Activated naive CD8-positive, alpha-beta T cell treated with anti-CD3 and anti-CD28 coated beads for 36 hours (primary cell): Measurements from ENCODE around the gene CEMIP. TPM values are rescaled to one million over a fixed set of nuclear protein-coding genes. Genes with fewer than 3 reads are reported as not detected.

Experiments used
- DNase-seq: peaks from one replicate; pipeline ENCODE4 v3.0.0; 2021
- H3K27ac Mint-ChIP-seq: one replicate; pipeline ENCODE4 v1.8.0; 2022; ENCODE audit warnings: mild to moderate bottlenecking, moderate library complexity, mixed read lengths
- H3K27me3 Mint-ChIP-seq: one replicate; pipeline ENCODE4 v1.8.0; 2022; ENCODE audit warnings: mild to moderate bottlenecking, mixed read lengths
- H3K36me3 Mint-ChIP-seq: one replicate; pipeline ENCODE4 v1.8.0; 2021; ENCODE audit warnings: mild to moderate bottlenecking, mixed read lengths
- H3K4me1 Mint-ChIP-seq: one replicate; pipeline ENCODE4 v1.8.0; 2021; ENCODE audit warnings: mixed read lengths
- H3K4me3 Mint-ChIP-seq: one replicate; pipeline ENCODE4 v1.8.0; 2022; ENCODE audit warnings: mild to moderate bottlenecking, moderate library complexity, mixed read lengths
- H3K9me3 Mint-ChIP-seq: one replicate; pipeline ENCODE4 v1.8.0; 2022; ENCODE audit warnings: mixed read lengths
- total RNA-seq, 2 experiments: library from RNA; stranded (reverse); gene quantifications; one replicate each; pipeline ENCODE4 v1.2.3, GENCODE V29; 2021

Gene CEMIP
- total RNA-seq, 2 experiments from 2014 or later, result not detected

DNA sequence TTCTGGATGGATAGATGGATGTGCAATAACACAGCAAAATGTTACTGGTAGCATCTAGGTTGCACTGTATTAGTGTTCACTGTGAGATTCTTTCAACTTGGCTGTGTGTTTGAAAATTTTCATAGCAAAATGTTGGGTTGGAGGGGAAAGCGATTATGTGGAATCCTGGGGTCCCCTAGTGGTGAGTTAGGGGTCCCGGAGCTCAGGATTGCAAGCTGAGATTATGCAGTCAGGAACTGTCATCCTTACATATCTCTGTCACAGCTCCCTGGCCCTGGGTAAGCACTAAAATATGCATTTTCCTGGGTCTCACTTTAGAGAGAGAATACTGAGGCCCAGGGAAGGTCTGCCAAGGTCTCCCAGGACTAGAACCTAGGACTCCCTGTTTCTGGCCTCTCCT lies 77.2 kb downstream of the CEMIP start:
- no peak for DNase-seq
- H3K4me1 Mint-ChIP-seq, result peaks cover 13% of the 10 kb centered on the region
- no peak overlapping the region for H3K4me3 Mint-ChIP-seq
- no peaks in the 10 kb centered on the region for H3K27me3 Mint-ChIP-seq
- H3K27ac Mint-ChIP-seq, result no peak overlapping the region
- H3K9me3 Mint-ChIP-seq, result no peaks in the 10 kb centered on the region
- H3K36me3 Mint-ChIP-seq, result no peaks in the 10 kb centered on the region

DNA sequence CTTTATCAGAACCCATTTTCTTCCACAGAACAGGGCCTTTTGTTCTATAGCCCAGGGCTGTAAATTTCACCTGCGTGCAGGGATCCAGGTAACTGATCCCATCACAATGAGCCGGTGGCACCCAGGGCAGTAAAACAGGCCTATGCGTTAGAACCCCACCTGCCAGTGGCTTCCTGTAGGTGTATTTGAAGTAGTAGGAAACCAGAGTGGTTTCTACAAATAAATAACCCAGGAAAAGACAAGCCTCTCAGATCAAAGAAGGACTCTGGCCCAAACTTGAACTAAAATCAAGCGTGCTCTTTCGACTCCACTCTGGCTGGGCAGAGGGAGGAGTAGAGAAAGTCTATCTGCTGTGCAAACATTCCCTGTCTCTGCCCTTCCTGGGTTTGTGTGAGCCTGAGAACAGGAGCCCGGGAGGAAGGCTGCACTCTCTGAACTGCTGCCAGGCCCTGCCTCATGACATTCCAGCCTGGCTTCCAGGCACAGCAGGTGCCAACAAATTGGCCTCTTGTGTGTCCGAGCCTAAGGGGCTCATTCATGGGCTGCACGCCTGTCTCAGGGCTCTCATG lies 77.7 kb downstream of the CEMIP start:
- Mint-ChIP-seq H3K27ac (no peak overlapping the region), H3K4me3 (no peak overlapping the region), H3K27me3 (no peaks in the 10 kb centered on the region), H3K36me3 (no peaks in the 10 kb centered on the region), H3K4me1 (peaks cover 13% of the 10 kb centered on the region), H3K9me3 (no peaks in the 10 kb centered on the region)
- no peak for DNase-seq

DNA sequence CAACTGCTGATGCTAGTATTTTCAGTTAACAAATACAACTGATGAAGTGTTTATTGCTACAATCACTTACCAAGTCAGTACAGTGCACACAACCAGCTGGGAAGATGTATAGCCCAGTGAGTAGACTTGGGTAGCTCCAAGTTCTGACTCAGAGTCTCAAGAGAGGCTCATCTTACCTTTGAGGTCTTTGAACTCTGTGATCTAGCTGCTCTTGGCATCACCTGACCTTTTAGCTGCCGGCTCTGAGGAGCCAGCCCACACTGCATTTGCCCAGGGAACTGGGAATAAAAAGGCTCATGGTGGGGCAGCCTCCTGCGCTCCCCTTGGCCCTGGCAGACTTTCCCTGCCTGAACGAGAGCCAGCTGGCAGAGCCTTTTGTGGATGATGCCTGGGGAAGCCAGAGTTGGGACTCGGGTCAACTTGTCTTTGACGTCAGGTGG lies 82.6 kb downstream of the CEMIP start:
- Mint-ChIP-seq H3K4me3 (no peak overlapping the region), H3K36me3 (no peaks in the 10 kb centered on the region), H3K4me1 (peaks cover 5% of the 10 kb centered on the region), H3K9me3 (no peaks in the 10 kb centered on the region), H3K27ac (no peak overlapping the region), H3K27me3 (no peaks in the 10 kb centered on the region)
- no peak for DNase-seq

DNA sequence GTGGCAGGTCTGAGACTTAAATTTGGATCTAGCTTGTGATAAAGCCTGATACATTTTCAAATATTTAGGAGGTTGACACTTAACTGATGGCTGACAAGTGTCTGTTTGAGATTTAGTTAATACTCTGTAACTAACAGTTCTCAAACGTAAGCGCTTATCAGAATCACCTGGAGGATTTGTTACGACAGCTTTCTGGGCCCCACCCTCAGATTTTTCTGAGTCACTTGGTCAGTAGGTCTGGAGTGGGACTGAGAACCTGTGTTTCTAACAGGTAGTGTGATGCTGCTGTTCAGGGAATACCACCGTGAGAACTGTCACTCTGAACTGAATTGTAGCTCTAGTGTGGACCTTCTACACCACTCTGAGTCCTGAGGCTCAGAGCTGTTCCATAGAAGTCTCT lies 85.5 kb downstream of the CEMIP start:
- Mint-ChIP-seq H3K4me3 (no peak overlapping the region), H3K27me3 (no peaks in the 10 kb centered on the region), H3K4me1 (no peaks in the 10 kb centered on the region), H3K36me3 (no peaks in the 10 kb centered on the region), H3K9me3 (no peaks in the 10 kb centered on the region), H3K27ac (no peak overlapping the region)
- DNase-seq, result no peak

DNA sequence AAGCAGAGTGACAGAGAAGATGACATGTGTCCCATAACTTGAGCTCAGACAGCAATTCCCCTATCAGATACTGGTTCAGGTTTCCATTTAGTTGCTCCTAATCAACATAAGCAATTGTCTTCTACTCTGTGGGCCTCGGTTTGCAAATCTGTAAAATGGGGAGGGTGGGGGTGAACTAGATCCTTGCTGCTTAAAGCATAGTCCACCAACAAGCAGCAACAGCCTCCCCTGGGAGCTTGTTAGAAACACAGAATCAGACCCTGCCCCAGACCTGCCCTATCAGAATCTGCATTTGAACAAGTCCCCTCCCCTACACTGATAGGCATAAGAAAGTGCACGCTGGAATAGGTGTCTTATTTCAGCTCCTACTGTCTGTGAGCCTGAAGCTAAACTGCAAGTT lies 87.8 kb downstream of the CEMIP start:
- Mint-ChIP-seq H3K4me3 (no peak overlapping the region), H3K36me3 (no peaks in the 10 kb centered on the region), H3K27ac (no peak overlapping the region), H3K9me3 (no peaks in the 10 kb centered on the region), H3K27me3 (no peaks in the 10 kb centered on the region), H3K4me1 (no peaks in the 10 kb centered on the region)
- no peak for DNase-seq

DNA sequence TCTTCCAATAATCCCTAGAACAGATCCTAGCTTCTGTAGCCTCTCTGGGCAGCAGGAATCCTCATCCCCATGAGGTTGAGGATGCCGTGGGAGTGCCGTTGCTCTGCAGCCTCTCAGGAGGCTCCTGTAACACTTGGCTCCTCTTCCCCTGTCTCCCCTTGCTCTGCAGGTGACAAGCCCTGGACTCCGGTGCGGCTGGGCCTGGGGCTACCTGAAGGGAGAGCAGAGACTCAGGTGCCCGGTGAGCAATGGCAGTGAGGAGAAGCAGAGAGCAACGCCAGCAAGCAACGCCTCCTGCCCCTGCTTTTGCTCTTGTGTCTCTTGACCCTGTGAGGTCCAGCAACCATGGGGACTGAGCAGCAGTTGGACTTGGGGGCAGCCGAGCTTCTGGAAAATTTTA lies 91.2 kb downstream of the CEMIP start:
- DNase-seq, result no peak
- no peaks in the 10 kb centered on the region for H3K4me1 Mint-ChIP-seq
- H3K27ac Mint-ChIP-seq, result no peak overlapping the region
- H3K36me3 Mint-ChIP-seq, result no peaks in the 10 kb centered on the region
- H3K9me3 Mint-ChIP-seq, result no peaks in the 10 kb centered on the region
- H3K27me3 Mint-ChIP-seq, result no peaks in the 10 kb centered on the region
- no peak overlapping the region for H3K4me3 Mint-ChIP-seq

DNA sequence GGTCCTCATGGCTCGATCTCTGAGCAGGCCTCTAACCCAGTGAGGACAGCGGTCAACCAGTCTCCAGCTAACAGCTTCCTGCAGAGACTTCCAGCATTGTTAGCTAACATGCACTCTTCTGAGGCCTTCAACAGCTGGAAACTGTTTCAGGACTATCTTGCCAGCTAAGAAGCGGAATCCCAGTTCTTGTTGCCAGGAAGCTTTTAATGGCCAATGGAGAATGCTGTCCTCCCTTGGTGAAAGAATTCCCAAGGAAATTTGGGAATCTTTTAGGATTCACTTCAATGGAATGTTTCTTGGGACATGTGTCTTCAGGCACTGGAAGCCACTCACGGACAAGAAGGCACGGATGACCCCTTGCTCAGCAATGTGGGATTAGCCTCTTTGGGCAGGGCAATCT lies 91.7 kb downstream of the CEMIP start:
- H3K9me3 Mint-ChIP-seq, result no peaks in the 10 kb centered on the region
- H3K27me3 Mint-ChIP-seq, result no peaks in the 10 kb centered on the region
- no peaks in the 10 kb centered on the region for H3K36me3 Mint-ChIP-seq
- no peak for DNase-seq
- H3K27ac Mint-ChIP-seq, result no peak overlapping the region
- no peaks in the 10 kb centered on the region for H3K4me1 Mint-ChIP-seq
- H3K4me3 Mint-ChIP-seq, result no peak overlapping the region

DNA sequence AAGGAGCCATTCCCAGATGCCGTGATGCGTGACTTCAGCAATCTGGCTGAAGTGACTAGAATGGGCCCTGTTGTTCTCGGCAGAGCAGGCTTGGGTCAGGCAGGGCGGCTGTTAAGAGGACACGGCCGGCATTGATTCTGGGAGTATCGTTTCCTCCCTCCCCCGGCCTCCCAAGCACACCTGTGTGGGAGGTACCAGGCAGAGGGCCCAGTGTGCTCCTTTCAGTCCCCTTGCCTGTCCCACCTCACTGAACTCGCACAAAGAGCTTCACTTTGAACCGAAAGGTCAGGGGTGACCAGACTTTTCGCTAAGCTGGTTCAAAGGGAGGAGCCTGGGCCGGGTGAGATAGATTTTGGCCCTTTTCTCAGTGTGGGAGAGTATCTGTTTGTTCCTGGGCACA lies 92.7 kb downstream of the CEMIP start:
- no peaks in the 10 kb centered on the region for H3K4me1 Mint-ChIP-seq
- no peak overlapping the region for H3K4me3 Mint-ChIP-seq
- H3K27me3 Mint-ChIP-seq, result peaks cover 6% of the 10 kb centered on the region
- no peak overlapping the region for H3K27ac Mint-ChIP-seq
- no peaks in the 10 kb centered on the region for H3K9me3 Mint-ChIP-seq
- no peak for DNase-seq
- H3K36me3 Mint-ChIP-seq, result no peaks in the 10 kb centered on the region

DNA sequence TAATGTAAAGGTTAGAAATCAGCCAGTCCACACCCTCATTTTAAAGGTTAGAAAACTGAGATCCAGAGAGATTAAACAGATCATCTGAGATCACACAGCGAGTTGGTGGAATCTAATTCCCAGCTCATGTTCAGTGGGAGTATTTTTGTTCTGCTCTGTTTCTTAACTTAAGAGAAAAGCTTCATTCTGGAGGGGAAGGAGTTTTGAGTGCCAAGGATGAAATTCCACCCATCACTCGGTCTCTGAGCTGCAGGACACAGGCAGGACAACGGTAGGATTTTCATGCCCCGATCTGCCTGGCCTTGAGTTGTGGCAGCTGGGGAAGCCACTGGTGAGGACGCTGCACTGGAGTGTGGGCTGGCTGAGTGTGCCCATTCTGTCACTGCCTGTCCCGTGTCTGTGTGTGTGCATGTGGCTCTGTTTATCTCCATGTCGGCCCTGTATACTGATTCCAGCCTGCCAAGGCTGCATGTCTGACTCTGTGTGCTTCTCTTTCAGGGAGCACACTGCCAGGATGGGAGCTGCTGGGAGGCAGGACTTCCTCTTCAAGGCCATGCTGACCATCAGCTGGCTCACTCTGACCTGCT lies 94.3 kb downstream of the CEMIP start:
- Mint-ChIP-seq H3K4me1 (no peaks in the 10 kb centered on the region), H3K36me3 (no peaks in the 10 kb centered on the region), H3K4me3 (no peak overlapping the region), H3K27ac (no peak overlapping the region), H3K9me3 (no peaks in the 10 kb centered on the region), H3K27me3 (peaks cover 6% of the 10 kb centered on the region)
- DNase-seq, result no peak

DNA sequence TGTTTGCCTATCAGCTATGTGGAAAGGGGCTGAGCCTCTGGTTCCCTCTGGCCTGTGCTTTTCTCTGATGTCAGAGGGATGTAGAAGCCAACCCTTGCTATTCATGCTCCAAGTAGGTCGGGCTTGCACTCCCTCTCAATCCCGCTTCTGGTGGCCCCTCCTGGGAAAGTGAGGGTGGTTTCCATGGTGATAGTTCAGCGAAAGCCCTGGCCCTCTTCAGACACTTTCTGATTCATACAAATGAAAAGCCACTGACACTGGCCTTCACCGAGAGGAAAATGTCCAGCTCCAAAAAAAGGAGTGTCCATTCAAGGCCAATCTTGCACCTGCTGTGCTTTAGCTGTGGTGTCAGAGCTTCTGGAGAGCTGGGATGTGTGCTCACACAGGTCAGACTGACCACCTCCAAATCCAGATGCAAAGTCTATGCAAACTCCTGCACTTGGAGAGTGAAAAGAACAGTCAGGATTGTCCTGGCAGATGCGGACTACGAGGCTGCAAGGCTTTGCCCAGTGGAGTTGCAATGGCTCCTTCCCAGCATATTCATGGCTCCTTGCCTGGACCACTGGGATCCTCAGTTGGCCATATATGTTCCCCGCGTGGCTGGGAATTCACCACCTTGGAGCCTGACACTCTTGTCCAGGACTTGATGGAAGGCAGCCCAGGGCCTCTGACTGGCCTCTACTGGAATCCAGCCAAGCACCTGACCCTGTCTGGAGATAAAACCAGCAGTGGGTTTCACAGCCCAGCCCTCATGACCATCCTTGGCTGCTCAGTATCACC lies 96.6 kb downstream of the CEMIP start:
- DNase-seq, result no peak
- Mint-ChIP-seq H3K27ac (no peak overlapping the region), H3K27me3 (peaks cover 6% of the 10 kb centered on the region), H3K36me3 (no peaks in the 10 kb centered on the region), H3K4me3 (no peak overlapping the region), H3K4me1 (no peaks in the 10 kb centered on the region), H3K9me3 (no peaks in the 10 kb centered on the region)

DNA sequence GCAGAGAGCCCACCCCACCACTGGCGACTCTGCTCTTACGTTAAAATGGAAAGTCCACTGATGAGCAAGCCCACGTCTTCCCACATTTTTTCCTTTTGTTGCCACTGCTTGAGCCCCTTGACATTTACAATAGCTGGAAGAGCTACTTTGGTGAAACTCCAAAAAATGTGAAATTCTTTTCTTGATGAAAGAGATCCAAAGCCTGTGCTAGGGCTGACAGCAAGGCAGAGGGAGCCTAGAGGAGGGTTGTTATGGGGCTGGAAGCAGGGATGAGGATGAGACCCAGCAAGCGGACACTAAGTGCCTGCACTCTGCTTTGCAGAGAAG lies 97.1 kb downstream of the CEMIP start:
- no peaks in the 10 kb centered on the region for H3K4me1 Mint-ChIP-seq
- no peak overlapping the region for H3K27ac Mint-ChIP-seq
- no peaks in the 10 kb centered on the region for H3K9me3 Mint-ChIP-seq
- H3K36me3 Mint-ChIP-seq, result no peaks in the 10 kb centered on the region
- peaks cover 6% of the 10 kb centered on the region for H3K27me3 Mint-ChIP-seq
- H3K4me3 Mint-ChIP-seq, result no peak overlapping the region
- no peak for DNase-seq

DNA sequence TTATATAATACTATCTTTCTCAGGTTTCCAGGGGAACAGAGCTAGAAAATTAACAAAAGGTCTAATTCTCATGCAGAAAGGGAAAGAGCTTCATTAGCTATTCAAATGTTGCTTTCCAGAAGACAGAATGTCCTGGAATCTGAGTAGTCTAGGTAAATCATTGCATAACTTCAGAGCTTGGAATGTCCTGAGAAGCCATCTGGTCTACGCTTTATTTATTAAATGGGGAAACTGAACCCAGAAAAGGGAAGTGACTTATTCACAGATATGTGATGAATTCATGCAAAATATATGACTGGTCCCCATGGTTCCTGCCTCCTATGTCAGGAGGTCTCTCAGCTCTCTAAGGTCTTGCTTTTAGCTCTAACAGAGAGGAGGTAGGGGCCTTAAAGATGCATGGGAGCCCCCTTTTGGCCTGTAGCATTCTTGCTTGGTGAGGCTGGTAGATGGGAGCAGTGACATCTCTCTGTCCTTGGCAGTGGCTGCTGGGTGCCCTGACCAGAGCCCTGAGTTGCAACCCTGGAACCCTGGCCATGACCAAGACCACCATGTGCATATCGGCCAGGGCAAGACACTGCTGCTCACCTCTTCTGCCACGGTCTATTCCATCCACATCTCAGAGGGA lies 99.2 kb downstream of the CEMIP start:
- no peaks in the 10 kb centered on the region for H3K36me3 Mint-ChIP-seq
- H3K27ac Mint-ChIP-seq, result no peak overlapping the region
- no peak overlapping the region for H3K4me3 Mint-ChIP-seq

DNA sequence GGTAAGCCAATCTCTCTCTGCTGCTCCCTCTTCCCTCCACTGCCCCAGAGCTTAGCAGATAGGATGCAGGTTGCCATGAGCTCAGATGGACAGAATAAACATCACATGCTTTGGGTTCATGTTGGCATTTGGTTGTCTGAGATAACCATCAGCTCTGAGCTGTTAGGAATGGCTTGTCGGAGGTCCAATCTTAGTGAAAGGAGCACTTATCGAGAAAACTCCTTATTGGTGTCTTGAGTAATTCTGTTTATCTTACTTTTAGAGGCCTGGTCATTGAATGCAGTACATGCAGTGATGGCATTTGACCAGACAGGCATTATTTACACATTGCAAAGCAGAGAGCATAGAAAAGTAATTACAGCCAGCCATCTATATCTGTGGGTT lies 99.7 kb downstream of the CEMIP start:
- H3K27me3 Mint-ChIP-seq, result peaks cover 6% of the 10 kb centered on the region
- no peak for DNase-seq
- H3K9me3 Mint-ChIP-seq, result no peaks in the 10 kb centered on the region
- H3K4me3 Mint-ChIP-seq, result no peak overlapping the region
- H3K27ac Mint-ChIP-seq, result no peak overlapping the region
- no peaks in the 10 kb centered on the region for H3K4me1 Mint-ChIP-seq
- no peaks in the 10 kb centered on the region for H3K36me3 Mint-ChIP-seq

More for the DNA sequence above, 99.2 kb downstream of the CEMIP start:
- H3K4me1 Mint-ChIP-seq, result no peaks in the 10 kb centered on the region
- peaks cover 6% of the 10 kb centered on the region for H3K27me3 Mint-ChIP-seq
- no peak for DNase-seq
- no peaks in the 10 kb centered on the region for H3K9me3 Mint-ChIP-seq

DNA sequence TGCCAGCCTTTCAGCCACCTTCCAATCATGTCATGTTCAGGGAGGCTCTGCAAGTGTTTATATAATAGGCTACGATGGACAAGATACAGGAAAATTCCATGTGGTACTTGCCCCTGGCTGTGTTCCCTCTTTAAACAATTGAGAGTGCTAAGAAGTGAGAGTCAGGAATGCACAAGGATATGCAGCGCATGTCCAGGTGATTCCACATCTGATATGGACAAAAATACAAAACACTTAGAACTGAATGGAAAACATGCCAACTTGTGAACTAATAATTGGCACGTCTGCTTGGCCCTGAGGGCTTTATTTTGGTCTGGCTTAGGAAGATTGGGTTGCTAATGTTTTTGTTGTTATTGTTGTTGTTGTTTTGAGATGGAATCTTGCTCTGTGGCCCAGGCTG lies 100.9 kb downstream of the CEMIP start:
- DNase-seq, result no peak
- no peaks in the 10 kb centered on the region for H3K4me1 Mint-ChIP-seq
- H3K9me3 Mint-ChIP-seq, result no peaks in the 10 kb centered on the region
- H3K36me3 Mint-ChIP-seq, result no peaks in the 10 kb centered on the region
- H3K27ac Mint-ChIP-seq, result no peak overlapping the region
- peaks cover 6% of the 10 kb centered on the region for H3K27me3 Mint-ChIP-seq
- no peak overlapping the region for H3K4me3 Mint-ChIP-seq

DNA sequence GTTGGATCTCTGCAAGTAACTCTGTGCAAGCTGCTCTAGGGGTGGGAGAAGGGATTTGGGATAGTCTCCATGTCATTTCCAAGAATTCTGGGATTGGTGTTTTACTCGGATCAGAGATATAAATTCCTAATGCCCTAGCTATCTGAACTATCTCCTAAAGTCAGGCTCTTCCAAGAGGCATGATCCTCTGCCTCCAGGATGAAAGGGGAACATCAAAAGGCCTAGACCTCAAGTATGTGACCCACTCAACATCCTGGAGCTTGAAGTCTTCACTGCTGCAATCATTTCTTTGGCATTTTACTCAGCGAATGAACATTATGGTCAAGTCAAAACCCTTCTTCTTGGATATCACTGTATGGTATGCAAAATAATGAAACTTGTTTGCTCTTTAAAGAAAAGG lies 104.5 kb downstream of the CEMIP start:
- Mint-ChIP-seq H3K27ac (no peak overlapping the region), H3K27me3 (no peaks in the 10 kb centered on the region), H3K4me1 (peaks cover 2% of the 10 kb centered on the region), H3K9me3 (no peaks in the 10 kb centered on the region), H3K4me3 (no peak overlapping the region), H3K36me3 (no peaks in the 10 kb centered on the region)
- DNase-seq, result no peak
